Hindlimb muscle (tissue), 1 donor: Measurements from ENCODE around the gene DHTKD1. TPM values are rescaled to one million over a fixed set of nuclear protein-coding genes. Genes with fewer than 3 reads are reported as not detected.
"Not testable (repeated sequence)": the region's sequence is repeated elsewhere in the genome, so short reads cannot be mapped to it uniquely, and the experiment has no call there.

Experiments used
- DNase-seq: peaks from one replicate; pipeline ENCODE4 v3.0.0-alpha.2; 2013
- polyA plus RNA-seq: library from polyadenylated mRNA; unstranded; fragments of 120-200 nt; gene quantifications from one replicate; pipeline ENCODE4 v1.2.1, GENCODE V29; 2013; ENCODE audit not compliant: insufficient read length

The DHTKD1 gene
- polyA plus RNA-seq, 1 donor: 14.6 TPM

- DNase-seq: no peak
Observed at GRCh38 chr10:12150163-12150562, 81.4 kb downstream of the DHTKD1 start.

GRCh38 chr10:12154516-12154915 is 85.8 kb downstream of the DHTKD1 start:
- DNase-seq: no peak

GRCh38 chr10:12156367-12157123 is 87.8 kb downstream of the DHTKD1 start:
- no peak for DNase-seq

GRCh38 chr10:12158111-12158510 is 89.4 kb downstream of the DHTKD1 start:
- DNase-seq: no peak

GRCh38 chr10:12160664-12161063 is 91.9 kb downstream of the DHTKD1 start:
- DNase-seq: no peak

DNA sequence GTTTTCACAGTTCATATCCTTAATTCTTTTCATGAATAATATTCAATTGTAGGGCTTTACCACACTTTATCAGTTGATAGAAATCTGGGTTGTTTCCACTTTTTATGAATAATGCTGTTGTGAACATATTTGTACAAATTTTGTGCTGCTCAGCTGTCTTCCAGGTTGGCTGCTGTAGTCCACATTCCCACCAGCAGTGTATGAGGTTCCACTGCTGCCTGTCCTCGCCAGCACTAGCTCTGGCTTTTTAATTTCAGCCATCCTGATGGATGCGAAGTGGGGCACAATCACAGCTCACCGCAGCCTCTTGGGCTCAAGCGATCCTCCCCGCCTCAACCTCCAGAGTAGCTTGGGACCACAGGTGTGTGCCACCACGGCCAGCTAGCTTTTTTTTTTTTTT is 94.2 kb downstream of the DHTKD1 start:
- DNase-seq: no peak

- no peak for DNase-seq
Observed at GRCh38 chr10:12164085-12164484, 95.3 kb downstream of the DHTKD1 start.

DNA sequence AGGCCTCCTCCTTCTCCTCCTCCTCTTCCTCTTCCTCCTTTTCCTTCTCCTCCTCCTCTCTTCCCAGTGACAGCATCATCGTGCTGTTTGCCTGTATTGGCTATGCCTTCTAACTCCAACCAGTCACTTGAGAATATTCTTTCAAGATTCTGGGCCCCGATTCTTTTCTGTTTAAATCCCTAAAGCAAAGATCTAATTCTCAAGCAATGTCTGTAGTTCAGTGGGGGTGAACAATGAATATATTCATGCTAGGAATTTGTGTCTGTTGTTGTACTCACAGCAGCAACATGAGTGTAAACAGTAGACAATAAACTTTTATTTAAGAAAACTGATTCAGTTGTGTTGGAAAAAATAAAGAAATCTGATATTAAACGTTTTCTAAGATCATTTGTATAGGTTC is 96.3 kb downstream of the DHTKD1 start:
- no peak for DNase-seq

- no peak for DNase-seq
Observed at GRCh38 chr10:12165999-12166775, 97.4 kb downstream of the DHTKD1 start.

GRCh38 chr10:12171512-12171911 is 102.8 kb downstream of the DHTKD1 start:
- not testable (repeated sequence) for DNase-seq

Other genes starting within 250 kb of the DHTKD1 start
- 5.5 TPM for gene PROSER2, start 245.6 kb upstream of the DHTKD1 start, polyA plus RNA-seq
- 20.4 TPM for gene UPF2, start 26.1 kb upstream of the DHTKD1 start, polyA plus RNA-seq
- gene SEC61A2, start 60.7 kb downstream of the DHTKD1 start, polyA plus RNA-seq: 11.8 TPM
- 20.4 TPM for gene NUDT5, start 126.9 kb downstream of the DHTKD1 start, polyA plus RNA-seq
- 80.7 TPM for gene CDC123, start 127.2 kb downstream of the DHTKD1 start, polyA plus RNA-seq